NCI-H2196 (cell line): Measurements from ENCODE around the gene KMT2B.
"Not testable (repeated sequence)": the region's sequence is repeated elsewhere in the genome, so short reads cannot be mapped to it uniquely, and the experiment has no call there.

Source experiments
- DNase-seq: peaks from one replicate; lab custom pipeline; 2025; ENCODE audit not compliant: unreplicated experiment; lab: John Stamatoyannopoulos, UW

Gene KMT2B

DNA sequence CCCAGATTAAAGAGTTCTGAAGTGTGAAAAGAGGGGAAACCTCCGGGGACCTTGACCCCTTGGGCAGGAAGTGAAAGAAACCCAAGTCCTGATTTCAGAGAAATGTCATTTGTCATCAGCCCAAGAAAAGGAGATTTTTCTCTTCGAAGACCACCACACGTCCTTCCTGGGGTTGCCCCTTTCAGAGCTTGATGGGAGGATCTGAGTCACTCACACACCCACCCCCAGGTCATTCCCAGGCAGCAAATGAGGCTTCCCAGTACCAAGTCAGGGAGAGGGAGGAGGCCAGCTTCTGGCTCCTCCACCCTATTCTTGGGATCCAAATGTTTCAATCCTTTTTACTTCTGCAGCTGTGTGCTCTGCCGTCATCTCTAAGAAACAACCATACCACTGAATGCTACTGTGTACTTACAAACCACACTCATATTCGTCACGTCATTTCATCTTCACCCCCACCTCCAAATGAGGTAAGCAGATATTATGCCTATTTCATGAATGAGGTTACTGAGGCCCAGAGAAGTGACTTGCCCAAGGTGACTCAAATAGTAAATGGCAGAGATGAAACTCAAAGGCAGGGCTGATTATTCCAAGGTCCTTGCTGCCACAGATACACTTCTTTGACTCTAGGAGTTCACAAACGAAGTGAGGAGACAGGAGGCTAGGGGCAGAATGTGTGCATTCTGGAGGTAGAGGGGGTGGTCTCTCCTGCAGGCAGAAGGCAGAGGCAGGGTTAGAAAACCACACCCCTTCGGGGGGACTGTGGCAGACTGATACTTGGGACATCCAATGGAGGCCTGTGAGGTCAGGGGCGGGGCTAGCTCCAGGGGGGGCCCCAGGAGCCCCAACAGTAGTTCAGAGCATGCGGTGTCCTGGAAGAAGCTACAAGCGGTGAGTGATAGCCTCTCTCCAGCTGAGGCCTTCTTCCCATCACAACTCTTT lies 5.0 kb upstream of the KMT2B start:
- no peak for DNase-seq

DNA sequence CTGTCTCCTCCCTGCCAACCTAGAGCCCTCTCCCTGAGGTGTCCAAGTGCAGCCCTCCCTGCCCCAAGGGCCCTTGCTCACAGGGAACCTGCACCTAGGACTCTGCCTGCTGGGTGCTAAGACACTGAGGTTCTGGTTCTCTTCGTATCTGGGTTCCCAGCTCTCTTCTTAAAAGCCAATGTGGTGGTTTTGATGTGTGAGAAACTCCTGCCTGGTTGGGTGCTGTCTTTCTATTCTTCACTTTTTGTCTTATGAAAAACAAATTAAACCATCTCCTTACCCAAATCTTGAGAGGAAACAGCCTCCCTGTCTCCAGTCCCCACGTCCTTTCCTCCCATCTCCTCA lies 4.3 kb upstream of the KMT2B start:
- DNase-seq = no peak

DNA sequence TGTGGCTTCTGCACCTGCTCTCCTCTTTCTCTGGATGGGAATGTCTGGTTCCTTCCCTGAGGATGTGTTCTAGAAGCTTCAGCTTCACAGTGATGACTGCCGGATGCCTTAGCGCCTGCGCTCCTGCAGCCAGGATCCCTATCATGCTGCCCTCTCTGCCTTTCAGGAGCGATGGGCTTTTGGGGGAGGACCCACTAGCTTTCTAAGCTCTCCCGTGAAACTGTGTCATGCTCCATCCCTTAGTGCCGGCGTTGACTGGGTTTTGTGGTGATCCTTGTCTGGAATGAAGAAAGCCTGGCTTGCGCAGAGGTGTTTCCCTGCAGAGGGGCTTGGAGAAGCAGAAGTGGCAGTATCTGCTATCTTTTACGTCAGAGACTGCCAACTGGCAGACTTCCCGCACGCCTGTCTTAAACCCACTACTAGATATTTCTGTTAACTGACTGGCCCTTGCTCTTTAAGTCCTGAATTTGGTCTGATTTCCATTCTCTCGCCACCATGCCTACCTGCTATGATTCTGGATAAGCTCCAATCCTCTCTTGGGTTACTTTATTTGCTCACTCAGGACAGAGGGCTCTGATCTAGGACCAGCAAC lies 3.8 kb upstream of the KMT2B start:
- no peak for DNase-seq

DNA sequence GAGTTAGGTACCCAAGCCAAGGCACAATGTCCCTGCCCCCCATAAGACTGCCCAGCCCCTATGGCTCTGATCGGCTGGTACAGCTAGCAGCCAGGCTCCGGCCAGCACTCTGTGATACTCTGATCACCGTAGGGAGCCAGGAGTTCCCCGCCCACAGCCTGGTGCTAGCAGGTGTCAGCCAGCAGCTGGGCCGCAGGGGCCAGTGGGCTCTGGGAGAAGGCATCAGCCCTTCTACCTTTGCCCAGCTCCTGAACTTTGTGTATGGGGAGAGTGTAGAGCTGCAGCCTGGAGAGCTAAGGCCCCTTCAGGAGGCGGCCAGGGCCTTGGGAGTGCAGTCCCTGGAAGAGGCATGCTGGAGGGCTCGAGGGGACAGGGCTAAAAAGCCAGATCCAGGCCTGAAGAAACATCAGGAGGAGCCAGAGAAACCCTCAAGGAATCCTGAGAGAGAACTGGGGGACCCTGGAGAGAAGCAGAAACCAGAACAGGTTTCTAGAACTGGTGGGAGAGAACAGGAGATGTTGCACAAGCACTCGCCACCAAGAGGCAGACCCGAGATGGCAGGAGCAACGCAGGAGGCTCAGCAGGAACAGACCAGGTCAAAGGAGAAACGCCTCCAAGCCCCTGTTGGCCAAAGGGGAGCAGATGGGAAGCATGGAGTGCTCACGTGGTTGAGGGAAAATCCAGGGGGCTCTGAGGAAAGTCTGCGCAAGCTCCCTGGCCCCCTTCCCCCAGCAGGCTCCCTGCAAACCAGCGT lies 3.0 kb upstream of the KMT2B start:
- peak; percentile 17 for DNase-seq

DNA sequence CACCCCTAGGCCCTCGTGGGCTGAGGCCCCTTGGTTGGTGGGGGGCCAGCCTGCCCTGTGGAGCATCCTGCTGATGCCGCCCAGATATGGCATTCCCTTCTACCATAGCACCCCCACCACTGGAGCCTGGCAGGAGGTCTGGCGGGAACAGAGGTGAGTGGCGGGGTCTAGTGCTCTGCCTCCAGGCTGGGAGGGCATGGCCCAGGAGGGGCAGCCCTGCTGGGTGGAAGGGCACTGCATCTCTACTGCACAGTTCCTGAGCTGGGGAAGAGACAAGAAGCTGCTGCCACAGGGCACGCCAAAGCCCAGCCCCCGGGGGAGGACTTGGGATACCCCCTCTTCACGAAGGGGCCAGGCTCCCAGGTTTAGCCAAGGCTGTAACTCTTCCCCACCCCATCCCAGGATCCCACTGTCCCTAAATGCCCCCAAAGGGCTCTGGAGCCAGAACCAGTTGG lies 2.4 kb upstream of the KMT2B start:
- DNase-seq = no peak

DNA sequence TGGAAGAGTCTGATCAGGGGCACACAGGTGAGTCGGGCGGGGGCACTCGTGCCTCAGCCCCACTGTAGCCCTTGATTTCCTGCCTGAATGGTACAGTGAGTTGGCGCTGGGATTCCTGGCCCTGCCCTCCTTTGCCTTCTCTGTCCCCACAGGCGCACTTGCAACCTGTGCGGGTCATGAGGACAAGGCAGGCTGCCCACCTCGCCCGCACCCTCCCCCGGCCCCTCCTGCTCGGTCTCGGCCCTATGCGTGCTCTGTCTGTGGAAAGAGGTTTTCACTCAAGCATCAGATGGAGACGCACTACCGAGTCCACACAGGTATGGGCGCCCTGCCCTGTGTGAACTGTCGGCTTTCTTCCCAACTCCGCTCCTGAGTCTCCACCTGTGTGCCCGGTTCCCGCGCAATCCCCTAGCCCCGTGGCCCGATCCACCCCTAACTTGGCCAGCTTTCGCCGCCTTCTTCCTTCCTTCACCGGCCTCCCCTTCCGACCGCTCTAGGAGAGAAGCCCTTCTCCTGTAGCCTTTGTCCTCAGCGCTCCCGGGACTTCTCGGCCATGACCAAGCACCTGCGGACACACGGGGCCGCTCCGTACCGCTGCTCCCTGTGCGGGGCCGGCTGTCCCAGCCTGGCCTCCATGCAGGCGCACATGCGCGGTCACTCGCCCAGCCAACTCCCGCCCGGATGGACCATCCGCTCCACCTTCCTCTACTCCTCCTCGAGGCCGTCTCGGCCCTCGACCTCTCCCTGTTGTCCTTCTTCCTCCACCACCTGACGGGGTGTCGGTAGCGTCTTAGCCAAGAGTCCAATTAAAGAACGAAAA lies 1.6 kb upstream of the KMT2B start:
- DNase-seq = no peak

DNA sequence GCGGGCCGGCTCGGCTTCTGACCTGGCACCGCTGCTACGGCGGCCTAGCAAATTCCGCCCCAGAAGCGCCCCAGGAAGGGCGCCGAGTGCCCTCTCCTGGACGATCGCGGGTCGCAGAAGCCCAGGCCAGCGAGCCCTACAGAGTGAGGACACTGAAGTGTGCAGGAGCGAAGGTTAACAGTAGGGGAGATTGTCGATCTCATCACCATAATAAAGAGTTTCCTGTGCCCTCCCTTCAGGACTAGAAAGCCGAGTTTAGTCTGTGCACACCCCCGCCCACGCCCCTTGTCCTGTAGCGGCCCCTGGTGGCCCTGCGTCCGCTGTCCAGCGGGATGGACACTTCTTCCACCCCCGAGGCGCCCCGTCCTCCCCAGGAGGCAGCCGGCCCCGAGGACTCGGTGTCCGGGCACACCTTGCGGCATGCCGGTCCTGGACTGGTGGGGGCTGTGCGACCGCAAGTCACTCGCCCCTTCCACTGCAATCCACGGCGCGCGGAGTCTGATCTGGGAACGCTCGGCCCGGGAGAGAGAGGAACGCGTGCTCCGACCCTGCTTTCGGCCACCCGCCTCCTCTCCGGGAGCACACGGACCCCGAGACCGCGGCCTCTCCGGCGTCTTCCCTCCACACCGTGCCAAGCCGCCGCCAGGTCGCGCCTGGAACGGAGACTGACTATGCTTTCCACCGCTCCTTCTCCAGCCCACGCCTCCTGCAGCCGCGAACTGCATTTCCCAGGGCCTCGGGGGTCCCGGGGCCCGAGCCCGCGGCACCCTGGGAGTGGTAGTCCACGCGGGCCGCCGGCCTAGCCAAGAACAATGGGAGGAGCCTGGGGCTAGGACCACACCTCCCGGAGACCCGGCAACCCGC lies 770 bp upstream of the KMT2B start:
- peak; percentile 87 for DNase-seq

DNA sequence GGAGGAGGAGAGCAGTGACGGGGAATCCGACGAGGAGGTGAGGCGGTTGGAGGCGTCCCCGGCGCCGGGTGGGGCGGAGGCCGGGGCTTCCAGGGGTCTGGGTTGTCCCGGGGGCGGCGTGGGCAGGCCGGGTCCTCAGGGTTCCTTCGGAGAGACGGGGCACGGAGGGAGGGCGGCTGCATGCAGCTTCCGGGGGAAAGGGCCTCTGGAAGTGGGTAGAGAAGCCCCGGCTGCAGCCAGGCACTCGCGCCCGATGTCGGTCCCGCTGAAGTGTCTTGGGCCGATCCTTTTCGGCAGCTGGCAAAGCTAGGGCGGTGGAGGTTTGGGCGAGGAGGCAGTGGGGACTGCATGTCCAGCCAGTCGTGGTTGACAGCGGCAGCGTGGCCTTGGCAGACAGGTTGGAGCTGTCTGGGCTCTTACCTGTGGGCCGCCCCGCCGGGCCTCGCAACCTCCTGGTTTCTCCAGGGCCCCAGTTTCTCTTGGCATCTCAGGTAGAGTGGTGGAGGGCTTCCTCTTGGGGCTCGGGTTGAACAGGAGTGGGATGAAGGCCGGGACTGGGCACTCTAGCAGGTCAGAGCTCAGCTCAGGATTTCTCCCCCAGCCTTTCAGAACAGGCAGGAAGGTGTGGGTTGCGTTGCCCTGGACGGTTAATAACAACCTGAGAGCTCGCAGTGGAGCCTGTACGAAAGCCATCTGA lies 690 bp downstream of the KMT2B start:
- DNase-seq = no peak

DNA sequence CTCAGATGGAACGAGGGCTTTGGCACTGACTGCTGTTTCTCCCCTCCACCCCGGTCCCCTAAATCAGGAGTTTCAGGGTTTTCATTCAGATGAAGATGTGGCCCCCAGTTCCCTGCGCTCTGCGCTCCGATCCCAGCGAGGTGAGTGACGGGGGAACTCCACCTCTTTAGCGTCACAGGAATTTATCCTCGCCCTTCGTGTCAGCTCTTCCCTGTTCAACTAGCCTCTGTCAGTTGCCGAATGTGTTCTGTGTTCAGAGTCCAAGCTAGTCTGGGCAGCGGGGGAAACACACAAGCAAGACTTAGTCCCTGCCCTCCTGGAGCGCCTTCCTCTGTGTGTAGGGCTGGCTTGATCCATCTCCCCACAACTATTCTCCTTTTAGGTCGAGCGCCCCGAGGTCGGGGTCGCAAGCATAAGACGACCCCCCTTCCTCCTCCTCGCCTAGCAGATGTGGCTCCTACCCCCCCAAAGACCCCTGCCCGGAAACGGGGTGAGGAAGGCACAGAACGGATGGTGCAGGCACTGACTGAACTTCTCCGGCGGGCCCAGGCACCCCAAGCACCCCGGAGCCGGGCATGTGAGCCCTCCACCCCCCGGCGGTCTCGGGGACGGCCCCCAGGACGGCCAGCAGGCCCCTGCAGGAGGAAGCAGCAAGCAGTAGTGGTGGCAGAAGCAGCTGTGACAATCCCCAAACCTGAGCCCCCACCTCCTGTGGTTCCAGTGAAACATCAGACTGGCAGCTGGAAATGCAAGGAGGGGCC lies 1.8 kb downstream of the KMT2B start:
- no peak for DNase-seq

DNA sequence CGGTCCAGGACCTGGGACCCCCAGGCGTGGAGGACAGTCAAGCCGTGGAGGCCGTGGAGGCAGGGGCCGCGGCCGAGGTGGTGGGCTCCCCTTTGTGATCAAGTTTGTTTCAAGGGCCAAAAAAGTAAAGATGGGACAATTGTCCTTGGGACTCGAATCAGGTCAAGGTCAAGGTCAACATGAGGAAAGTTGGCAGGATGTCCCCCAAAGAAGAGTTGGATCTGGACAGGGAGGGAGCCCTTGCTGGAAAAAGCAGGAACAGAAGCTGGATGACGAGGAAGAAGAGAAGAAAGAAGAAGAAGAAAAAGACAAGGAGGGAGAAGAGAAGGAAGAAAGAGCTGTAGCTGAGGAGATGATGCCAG lies 2.3 kb downstream of the KMT2B start:
- no peak for DNase-seq

DNA sequence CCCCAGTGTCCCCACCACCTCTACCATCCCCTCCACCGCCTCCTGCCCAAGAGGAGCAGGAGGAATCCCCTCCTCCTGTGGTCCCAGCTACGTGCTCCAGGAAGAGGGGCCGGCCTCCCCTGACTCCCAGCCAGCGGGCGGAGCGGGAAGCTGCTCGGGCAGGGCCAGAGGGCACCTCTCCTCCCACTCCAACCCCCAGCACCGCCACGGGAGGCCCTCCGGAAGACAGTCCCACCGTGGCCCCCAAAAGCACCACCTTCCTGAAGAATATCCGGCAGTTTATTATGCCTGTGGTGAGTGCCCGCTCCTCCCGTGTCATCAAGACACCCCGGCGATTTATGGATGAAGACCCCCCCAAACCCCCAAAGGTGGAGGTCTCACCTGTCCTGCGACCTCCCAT lies 2.8 kb downstream of the KMT2B start:
- no peak for DNase-seq

DNA sequence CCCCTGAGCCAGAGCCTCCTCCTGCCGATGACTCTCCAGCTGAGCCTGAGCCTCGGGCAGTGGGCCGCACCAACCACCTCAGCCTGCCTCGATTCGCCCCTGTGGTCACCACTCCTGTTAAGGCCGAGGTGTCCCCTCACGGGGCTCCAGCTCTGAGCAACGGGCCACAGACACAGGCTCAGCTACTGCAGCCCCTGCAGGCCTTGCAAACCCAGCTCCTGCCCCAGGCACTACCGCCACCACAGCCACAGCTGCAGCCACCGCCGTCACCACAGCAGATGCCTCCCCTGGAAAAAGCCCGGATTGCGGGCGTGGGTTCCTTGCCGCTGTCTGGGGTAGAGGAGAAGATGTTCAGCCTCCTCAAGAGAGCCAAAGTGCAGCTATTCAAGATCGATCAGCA lies 3.6 kb downstream of the KMT2B start:
- no peak for DNase-seq

DNA sequence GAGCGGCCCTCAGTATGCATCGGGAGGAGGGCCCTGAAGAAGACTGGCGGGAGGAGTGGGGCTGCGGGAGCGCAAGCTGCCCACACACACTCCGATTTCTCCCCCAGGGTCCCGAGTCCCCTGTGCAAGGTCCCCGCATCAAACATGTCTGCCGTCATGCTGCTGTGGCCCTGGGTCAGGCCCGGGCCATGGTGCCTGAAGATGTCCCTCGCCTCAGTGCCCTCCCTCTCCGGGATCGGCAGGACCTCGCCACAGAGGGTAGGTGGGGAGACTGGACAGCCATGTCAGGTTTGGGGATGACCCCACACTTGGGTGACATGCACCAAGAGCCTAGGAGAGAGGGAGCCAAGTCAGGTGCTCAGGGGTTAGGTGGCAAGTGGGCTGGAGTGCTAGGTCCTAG lies 4.7 kb downstream of the KMT2B start:
- no peak for DNase-seq

DNA sequence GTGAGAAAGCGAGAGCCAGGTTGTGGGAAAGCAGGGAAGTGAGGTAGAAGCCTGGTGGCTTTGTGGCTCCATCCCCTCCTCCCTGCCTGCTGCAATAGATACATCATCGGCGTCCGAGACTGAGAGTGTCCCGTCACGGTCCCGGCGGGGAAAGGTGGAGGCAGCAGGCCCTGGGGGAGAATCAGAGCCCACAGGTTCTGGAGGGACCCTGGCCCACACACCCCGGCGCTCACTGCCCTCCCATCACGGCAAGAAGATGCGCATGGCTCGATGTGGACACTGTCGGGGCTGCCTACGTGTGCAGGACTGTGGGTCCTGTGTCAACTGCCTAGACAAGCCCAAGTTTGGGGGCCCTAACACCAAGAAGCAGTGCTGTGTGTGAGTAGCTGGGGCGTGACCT lies 5.1 kb downstream of the KMT2B start:
- DNase-seq = no peak

DNA sequence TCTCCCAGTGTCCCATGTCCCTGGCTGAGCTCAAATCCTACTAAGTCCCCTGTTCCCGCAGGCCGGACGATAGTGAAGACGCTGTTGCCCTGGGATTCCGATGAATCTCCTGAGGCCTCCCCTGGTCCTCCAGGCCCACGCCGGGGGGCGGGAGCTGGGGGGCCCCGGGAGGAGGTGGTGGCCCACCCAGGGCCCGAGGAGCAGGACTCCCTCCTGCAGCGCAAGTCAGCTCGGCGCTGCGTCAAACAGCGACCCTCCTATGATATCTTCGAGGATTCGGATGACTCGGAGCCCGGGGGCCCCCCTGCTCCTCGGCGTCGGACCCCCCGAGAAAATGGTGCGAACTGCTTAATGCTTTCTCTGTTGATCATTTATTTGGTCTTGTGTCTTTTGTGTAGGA lies 5.9 kb downstream of the KMT2B start:
- no peak for DNase-seq

DNA sequence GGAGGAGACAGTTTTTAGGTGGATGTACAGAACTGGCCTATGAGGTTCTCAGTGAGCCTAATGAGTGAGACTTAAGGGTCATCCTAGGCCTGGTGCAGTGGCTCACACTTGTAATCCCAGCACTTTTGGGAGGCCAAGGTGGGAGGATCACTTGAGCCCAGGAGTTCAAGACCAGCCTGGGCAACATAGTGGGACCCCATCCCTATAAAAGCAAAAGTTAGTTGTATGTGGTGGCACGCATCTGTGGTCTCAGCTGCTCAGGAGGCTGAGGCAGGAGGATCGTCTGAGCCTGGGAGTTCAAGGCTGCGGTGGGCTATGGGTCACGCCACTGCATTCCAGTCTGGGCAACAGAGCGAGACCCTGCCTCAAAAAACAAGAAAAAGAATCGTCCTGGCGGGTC lies 6.3 kb downstream of the KMT2B start:
- DNase-seq = not testable (repeated sequence)

DNA sequence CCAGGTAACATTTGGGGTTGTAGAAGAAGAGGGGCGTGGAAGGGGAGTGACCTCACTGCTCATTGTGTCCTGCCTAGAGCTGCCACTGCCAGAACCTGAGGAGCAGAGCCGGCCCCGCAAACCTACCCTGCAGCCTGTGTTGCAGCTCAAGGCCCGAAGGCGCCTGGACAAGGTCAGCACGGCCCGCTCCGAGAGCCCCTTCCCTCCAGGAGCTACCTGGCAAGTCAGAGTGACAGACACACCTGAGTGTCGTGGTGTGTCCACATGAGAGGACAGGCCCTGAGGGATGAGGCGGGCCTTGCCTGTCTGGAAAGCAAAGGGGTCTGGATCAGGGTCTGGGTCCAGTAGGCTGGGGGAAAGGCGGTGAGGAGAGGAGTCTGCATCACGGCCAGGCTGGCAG lies 6.8 kb downstream of the KMT2B start:
- no peak for DNase-seq

DNA sequence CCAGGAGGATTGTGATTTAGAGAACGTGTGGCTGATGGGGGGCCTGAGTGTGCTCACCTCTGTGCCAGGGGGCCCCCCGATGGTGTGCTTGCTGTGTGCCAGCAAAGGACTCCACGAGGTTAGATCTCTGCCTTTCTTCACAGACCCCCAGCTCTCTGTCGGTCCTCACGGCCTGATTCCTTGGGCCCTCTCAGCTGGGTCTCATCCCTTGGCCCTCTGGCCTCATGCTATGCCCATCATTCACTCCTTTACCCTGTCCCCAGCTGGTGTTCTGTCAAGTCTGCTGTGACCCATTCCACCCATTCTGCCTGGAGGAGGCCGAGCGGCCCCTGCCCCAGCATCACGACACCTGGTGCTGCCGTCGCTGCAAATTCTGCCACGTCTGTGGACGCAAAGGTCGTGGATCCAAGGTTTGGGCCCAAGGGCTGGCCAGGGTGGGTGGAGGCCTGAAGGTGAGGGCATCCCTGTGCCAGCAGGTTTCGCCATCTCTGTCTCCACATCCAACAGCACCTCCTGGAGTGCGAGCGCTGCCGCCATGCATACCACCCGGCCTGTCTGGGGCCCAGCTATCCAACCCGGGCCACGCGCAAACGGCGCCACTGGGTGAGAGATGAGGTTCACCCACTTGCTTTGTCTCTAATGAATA lies 7.5 kb downstream of the KMT2B start:
- no peak for DNase-seq
